Hematopoietic multipotent progenitor cell (in vitro differentiated cells): ENCODE measurements around the gene NT5DC1. TPM values are rescaled to one million over a fixed set of nuclear protein-coding genes. Genes with fewer than 3 reads are reported as not detected.

Experiments used
- DNase-seq, 3 donors: peaks; one replicate each; pipeline ENCODE4 v3.0.0-alpha.2; 2011 to 2015; ENCODE audit warnings: low read depth in 2 of 3, low spot score in 2 of 3
- total RNA-seq: library from RNA; depleted of rRNA; stranded (reverse); fragments of >200 nt; gene quantifications from one replicate; pipeline ENCODE4 v1.2.3, GENCODE V29; 2012

The NT5DC1 gene
- total RNA-seq, 1 donor = 7.0 TPM

DNA sequence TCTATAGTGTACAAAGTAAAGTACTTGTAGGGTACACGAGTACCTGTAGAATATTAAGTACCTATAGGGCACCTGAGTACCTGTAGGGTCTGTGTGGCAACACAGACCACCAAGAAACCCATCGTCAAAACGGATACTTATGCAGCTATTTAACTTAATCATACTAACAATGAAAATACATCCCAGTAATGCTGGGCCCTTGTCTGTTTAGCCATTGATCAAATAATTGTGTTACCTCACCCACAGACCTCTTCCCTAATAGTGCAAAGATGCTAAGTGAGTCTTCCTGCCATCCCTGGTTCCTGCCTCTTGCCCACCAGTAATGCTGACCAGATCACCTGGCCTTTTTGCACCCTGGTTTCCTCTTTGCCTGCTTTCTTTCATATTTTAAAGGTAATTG, 32.8 kb downstream of the NT5DC1 start:
- DNase-seq = no peak

- no peak for DNase-seq
Observed at GRCh38 chr6:116136373-116136772, 35.7 kb downstream of the NT5DC1 start.

- no peak for DNase-seq
Observed at GRCh38 chr6:116136933-116137340, 36.3 kb downstream of the NT5DC1 start.

GRCh38 chr6:116139917-116140316, 39.3 kb downstream of the NT5DC1 start:
- DNase-seq = no peak

DNA sequence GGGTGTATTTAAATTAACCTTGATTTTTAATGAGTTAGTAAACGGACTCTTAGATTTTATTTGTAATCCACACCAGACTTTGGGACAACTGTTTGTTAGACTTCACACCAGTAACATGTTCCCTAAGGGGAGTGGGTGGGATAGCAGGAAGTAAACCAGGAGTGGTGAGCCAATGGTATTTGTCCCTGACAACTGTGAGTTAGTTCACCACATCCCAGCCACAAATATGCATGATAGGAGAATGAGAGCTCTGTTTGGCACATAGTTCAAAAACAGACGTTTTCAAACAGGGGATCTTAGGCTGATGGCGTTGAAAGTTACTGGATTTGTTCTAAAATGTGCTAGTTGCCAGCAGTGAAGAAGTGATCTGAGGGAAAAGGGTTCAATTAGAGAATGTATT, 44.0 kb downstream of the NT5DC1 start:
- DNase-seq = no peak

GRCh38 chr6:116145803-116146675, 45.4 kb downstream of the NT5DC1 start:
- DNase-seq = no peak

GRCh38 chr6:116152620-116153019, 52.0 kb downstream of the NT5DC1 start:
- no peak for DNase-seq

DNA sequence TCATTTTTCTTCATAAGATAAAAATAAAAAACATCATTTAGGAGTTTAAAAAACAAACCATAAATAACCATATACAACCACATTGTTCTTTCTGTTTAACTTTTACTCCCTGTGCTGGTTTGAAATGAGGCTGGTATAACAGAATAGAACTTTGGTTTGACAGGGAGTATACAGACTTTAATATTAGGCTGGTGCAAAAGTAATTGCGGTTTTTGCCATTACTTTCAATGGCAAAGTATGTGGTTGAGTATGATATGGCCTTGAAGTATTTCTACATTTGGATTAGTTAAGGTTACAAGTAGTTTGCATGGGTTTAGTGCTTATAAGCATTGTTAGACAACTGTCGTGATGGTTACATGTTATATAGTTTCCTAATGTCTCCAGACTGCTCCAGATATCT, 54.2 kb downstream of the NT5DC1 start:
- DNase-seq = no peak

- peak in 1 of 3 donors; percentile 1 for DNase-seq
Observed at GRCh38 chr6:116156405-116157326, 56.0 kb downstream of the NT5DC1 start.

DNA sequence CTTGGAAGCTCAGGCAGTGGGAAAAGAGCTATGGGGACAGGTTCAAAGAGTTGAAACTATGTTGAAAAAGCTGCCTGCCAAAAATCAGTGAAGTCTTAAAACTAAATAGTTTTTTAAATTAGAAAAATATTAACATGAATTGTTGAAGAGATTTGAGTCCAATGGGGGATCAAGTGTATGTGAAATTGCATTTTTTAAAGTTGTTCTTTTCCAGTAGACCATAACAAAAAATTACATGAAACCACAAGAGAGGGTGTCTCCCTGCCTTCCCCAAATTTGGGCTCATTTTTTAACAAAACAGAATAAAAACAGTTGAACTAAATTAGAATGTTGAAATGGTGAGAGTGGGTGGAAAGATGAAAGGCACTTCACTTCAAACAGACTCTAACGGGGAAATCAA, 56.7 kb downstream of the NT5DC1 start:
- no peak for DNase-seq

GRCh38 chr6:116158641-116159040, 58.0 kb downstream of the NT5DC1 start:
- no peak for DNase-seq

DNA sequence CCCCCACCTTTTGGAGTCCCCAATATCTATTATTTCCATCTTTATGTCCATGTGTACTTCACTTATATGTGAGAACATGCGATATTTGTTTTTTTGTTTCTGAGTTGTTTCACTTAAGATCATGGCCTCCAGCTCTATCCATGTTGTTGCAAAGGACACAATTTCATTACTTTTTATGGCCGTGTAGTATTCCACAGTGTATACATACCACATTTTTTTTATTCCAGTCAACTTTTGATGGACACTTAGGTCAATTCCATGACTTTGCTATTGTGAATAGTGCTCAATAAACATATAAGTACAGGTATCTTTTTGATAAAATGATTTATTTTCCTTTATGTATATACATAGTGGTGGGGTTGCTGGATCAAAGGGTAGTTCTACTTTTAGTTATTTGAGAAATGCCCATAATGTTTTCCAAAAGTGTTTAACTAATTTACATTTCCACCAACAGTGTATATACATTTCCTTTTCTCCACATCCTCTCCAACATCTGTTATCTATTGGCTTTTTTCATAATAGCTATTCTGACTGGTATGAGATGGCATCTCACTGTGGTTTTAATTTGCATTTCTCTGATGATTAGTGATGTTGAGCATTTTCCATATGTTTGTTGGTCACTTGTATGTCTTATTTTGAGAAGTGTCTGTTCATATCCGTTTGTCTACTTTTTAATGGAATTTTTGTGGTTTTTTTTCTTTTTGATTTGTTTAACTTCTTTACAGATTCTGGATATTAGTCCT, 59.3 kb downstream of the NT5DC1 start:
- no peak for DNase-seq

DNA sequence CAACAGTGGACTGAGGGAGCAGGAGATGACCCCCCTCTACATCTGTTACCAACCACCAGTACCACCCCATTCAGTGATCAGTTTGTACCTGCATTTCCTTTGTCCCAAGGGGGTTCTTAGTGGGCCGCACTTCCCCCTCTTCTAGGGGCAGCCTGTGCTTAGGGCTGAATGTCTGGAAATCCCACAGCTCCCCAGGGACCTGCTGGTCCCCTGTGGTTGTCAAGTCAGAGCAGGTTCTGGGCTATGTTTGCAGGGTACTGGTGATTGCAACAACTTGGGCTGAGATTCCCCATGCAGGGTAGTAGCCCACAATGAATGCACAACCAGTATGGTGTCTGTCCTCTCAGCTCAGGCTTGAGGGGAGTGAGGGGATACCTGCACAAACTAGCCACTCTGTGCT, 64.9 kb downstream of the NT5DC1 start:
- no peak for DNase-seq

- no peak for DNase-seq
Observed at GRCh38 chr6:116166369-116166768, 65.7 kb downstream of the NT5DC1 start.

- DNase-seq = no peak
Observed at GRCh38 chr6:116168148-116168547, 67.5 kb downstream of the NT5DC1 start.

DNA sequence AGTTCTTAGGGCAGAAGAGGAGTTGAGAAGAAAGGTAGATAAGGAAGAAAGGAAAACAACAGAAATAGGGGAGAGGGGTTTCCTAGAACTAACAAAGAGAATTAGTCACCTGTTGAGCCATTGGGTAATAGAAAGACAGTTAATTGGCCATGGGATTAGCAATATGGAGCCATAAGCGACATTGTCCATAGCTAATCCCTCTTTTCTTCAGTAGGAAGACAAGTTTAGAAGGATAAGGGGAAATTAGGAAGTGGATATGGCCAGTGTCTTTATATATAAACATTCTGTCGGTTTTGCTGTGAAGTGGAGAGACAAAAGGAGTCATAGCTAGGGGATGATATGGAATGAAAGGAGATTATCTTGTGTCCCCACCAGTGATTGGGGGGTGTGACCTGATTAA, 69.2 kb downstream of the NT5DC1 start:
- DNase-seq = no peak

DNA sequence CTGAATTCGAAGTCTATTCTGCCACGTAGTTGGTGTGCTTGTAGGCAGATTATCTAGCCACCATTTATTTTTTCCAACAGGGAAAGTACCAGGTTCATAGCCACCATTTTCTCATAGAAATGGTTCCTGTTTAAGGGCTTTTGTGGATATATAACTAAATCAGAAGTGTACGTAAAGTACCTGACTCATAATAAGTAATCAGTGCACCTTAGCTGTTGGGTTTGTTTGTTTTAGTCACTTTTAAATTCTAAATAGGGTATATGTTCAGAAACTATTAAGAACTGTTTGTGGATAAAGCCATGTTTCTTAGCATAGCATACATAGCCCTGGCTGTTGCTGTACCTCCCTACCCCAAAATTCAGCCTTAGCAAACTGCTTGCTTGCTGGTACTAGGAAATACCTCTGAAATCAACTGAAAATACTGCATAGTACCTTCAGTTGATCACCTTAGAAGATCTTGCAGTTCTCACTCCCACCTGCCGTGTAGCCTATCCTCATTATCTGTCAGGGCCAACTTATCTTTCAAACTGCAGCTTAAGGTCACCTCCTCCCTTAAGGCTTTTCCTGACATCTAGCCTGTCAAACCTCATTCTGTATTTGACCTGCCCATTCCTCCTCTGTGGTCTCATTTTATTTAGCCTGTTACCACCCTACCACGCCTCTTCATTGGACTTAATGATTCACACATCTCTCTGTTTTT, 69.9 kb downstream of the NT5DC1 start:
- no peak for DNase-seq

DNA sequence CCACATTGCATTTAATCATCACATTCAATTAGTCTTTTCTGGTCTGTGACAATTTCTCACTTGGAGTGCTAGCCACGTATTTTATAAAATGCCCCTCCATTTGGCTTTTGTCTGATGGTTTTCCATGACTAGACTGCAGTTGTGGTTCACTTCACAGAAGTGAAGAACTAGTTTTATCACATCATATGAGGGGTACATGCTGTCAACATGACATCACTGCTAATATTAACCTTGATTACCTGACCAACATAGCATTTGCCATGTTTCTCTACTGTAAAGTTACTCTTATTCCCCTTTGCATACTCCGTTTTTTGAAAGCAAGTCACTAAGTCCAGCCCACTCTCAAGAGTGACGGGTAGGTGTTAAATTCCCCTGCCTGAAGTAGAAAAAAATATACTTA, 73.3 kb downstream of the NT5DC1 start:
- DNase-seq = no peak

GRCh38 chr6:116175344-116175743, 74.7 kb downstream of the NT5DC1 start:
- DNase-seq = peak in 1 of 3 donors; percentile 13

GRCh38 chr6:116176596-116176995, 75.9 kb downstream of the NT5DC1 start:
- no peak for DNase-seq
